Fibroblast of the conjunctiva (primary cell): ENCODE measurements around the gene E2F6.

Experiments used
- DNase-seq: peaks from one replicate; pipeline ENCODE4 v3.0.0-alpha.2; 2010; ENCODE audit warnings: low read depth

E2F6 gene

DNA sequence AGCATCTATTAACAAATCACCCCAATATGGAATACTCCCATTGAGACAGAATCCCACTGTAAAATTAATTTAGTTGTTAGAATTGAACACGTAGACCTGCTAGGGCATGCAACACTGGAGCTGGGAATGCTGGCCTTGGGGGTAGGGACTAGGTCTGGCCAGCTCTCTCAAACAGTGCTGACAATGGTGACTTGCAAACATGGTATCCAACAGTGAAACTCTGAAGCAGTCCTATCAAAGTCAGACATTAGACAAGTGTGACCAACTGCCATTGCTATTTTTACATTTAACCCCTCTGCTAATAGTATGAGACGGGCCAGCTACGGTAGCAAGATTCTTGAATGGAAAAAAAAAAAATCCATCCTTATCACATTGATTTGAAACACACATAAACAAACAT lies 7.2 kb downstream of the E2F6 start:
- no peak for DNase-seq

DNA sequence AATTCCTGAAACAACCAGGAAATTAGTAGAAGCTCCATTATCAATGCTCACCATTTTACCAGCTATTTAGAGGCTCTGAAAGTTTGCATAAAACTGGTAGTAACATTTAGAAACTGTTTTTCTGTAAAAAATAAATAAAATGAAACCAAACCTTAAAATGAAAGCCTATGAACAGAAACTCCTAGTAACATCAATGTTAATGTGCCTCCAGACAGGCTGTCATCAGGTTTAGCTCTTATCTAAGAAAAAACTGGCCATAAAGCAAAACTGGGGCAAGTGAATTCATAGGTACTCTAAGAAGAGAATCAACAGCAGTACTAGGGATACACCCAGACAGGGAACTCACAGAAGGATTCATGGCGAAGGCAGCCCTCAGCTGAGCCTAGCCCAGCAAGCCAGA lies 8.0 kb downstream of the E2F6 start:
- DNase-seq, result no peak

DNA sequence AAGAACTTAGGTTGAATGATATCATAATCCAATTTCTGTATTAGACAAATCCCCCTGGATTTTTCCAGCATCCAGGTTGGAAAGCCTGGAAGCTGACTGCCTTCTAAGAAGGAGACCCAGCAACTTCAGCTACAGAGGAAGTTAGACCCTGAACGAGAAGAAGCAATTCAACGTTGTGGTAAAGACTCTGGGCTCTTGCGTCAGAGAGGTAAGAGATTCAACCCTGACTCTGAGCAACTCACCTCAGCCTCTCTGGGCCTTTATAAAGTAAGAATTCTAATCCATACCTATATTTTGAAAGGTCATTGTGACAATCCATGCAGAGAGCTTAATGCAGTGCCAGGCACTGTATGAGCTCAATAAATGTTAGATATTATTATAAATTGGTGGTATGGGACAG lies 9.7 kb downstream of the E2F6 start:
- DNase-seq, result no peak

DNA sequence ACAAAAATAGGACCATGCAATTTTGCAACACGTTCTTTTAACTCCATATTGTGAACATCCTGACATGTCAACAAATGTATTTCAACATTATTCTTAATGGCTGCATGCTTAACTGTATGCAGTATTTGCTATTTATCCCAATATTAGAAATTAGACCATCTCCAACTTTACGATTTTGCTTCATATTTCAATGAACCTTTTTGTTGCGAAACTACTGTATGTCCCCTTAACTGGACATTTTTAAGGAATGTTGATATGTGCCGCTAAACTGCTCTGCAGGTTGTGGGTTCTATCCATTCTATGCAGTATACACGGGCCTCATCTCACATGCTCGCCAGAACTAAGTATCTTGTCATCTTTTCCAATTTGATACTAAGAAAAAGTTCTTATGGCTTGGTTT lies 11.1 kb downstream of the E2F6 start:
- no peak for DNase-seq

DNA sequence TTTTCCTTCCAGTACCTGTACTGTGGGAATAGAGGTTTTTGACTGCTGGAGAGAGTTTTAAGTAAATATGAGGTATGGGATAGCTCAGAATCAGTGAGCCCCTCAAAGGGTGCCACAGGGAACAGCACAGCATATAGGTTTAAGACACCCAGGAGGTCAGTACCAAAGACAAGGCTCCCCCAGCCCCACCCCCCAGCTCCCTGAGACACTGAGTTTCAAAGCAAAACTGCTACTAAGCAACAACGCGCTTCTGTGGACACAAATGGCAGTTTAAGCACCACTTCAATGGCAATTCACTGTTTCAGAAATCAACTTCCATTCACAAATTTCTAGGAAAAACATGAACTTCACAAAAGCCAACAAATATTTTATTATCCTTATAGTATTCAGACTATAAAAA lies 15.2 kb downstream of the E2F6 start:
- DNase-seq, result no peak

DNA sequence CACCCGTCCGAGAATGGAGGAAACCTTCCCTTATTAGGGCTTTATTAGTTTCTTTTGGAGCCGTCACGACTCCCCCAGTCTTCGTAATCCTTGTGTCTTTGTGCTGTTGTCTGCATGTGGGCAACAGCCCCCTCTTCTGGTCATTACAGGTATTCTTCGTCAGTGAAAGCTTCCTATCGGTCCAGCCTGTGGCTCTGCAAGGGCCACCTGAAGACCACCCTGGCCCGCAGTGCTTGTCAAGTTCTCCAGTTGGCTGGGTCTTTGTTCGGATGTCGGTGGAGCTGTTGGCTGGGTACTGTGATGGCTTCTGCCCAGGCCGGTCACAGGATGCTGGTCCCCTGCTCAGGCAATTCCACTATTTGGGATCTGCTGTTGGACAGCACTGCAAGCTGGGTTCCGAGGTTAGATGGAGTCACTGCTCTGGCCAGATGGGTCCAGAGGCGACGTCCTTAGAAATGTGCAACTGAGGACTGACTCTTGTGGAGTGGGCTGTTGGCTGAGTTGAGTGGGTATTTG lies 19.2 kb downstream of the E2F6 start:
- peak; percentile 55 for DNase-seq

DNA sequence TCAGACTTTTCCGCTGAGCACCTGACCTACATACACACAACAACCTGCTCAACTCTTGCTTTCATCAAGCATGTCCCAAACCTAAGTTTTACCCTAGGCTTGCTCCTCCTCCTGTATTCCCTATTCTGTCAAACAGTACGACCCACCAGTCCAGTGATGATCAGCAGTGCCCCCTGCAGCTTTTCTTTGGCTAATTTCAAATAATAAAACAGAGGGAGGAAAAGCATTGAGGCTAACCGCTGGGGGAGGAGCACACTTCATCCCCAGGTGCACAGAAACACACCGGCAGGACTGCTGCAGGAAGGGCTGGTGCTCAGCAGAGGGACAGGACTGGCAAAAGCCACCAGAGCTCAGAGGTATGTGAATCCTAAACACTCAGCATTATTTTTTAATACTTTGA lies 21.2 kb downstream of the E2F6 start:
- DNase-seq, result no peak

DNA sequence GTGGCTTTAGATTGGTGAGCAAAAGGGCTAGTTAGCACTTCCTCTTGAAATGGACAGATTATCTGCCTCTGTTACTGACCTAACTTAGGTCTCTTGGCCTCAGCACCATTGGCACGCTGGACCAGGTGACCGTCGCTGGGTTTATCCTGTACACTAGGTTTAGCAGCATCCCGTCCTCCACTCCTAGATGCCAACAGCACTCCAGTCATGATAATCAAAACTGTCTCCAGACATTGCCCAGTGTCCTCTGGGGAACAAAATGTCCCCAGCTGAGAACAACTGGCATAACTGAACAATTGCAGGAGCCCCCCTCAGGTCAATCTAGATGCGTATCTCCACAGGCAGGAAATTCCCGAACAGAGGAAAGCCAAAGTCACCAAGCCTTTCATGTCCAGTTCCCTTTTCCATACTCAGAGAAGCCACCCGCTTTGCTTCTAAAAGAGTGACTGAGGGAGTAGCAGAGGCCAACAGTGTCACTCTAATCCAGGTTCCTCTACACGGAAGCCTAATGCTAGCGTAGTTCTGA lies 27.3 kb downstream of the E2F6 start:
- DNase-seq, result no peak

DNA sequence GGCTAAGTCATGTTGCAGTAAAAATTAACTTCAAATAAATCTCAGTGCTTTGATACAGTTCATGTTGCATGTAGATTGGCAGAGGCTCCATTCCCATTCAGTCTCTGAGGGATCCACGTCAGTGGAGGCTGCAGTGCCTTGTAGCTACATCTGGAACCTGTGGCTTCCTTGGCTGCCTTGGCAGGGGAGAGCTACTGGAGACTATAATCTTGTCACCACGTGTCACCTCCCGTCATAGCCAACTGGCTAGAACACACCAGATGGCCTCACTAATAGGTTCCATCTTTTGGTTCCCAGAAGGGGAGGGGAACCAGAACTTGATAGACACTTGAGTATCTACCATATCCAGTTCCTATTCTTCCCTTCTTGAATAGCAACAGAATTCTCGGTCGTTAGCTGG lies 28.4 kb downstream of the E2F6 start:
- no peak for DNase-seq

DNA sequence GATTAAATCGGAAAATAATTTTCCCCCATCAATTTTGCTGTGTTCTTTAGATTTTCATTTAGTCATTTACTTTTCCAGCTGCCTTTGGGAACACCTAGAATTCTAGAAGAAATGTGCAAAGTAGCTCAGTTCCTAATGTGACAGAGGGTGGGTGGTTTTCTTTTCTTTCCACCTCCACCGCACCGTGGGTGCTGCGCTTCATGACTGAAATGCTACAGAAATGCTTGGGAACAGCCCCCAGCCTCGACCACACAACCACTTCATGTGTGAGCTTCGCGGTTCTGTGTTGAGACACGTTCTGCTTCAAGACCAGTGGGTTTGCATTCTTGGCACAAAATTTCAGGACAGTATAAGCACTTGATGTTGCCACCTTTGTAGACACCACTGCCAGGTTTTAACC lies 30.9 kb downstream of the E2F6 start:
- no peak for DNase-seq

DNA sequence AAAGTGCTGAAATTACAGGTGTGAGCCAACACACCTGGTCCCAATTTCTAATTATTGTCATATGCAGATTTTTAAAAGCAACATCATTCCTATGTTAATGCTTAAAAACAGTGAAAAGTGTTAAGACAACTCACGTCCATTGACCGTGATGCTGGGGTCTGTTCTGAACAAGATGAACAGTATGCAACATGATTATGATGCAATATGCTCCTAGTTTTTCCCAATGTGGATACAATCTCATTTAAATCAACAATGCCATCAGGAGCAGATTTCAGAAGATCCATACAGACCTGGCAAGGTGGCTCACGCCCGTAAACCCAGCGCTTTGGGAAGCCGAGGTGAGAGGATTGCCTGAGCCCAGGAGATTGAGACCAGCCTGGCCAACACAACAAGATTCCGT lies 31.5 kb downstream of the E2F6 start:
- no peak for DNase-seq

DNA sequence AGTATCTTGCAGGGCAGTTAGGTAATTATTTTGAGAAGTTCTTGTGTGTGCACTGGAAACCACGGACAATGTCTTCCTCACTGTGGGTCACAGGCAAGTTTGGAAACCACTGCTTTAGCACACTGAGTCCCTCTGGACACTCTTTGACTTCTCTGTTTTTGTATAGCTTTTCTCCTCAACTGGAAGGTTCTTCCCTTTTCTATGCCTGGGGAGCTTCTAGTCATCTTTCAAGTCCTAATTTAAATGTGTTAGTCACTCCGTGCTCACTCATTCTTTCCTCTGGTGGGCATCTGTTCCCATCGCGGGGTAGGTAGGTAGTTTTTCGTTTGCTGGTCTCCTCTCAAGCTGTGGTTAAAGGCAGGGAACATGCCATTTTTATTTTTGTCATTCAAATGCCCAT lies 32.1 kb downstream of the E2F6 start:
- no peak for DNase-seq

DNA sequence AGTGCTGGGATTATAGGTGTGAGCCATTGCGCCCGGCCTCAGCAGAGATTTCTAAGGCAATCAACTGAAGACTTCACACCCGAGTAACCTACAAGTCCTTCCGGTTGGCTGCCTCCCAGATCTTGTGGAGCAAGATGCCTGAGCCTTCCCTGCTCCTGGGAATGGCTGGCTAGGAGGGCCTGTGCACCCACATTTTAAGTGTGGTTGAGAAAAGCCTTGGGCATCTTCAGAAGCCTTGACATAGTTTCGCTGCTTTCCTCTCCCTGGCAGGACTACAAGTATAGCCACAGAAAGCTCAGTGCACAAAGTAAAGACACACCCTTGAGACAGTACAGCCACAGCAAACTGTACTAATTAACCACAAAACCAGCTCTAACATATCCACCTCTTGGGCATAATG lies 35.2 kb downstream of the E2F6 start:
- DNase-seq, result no peak

DNA sequence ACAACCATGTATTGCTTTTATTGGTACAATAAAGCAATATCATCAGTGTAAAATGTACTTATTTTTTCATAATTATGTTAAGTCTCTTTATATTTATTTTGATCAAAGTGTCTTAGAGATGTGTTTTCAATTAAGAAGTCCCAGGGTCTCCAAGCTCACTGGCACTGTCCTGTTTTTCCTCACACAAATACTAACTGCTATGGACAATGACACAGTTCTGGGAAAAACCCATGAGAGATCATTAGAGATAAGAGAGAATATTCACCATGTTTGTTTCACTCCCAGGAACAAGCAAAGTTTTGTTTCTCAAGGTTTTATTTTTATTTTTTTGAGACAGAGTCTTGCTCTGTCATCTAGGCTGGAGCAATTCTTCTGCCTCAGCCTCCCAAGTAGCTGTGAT lies 38.7 kb downstream of the E2F6 start:
- DNase-seq, result no peak

DNA sequence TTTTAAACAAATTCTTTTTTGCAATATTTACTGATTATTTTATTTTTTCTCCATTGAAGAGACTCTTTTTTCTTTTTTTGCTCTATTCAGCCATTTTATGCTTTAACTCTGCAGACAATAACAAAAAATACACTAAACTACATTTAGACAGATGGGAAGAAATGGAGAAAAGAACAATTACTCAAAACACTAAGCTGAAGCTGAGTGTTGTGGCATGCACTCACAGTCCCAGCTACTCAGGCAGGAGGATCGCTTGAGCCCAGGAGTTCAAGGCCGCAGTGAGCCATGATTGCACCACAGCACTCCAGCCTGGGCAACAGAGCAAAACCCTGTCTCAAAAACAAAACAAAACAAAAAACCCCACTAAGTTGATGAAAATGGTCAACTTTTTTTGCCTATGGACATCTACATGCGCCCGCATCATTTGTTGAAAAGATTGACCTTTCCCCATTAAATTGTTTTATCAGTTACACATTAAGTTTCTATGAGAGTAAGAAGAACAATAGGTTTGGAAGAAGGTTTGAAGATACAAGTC lies 43.0 kb downstream of the E2F6 start:
- no peak for DNase-seq

DNA sequence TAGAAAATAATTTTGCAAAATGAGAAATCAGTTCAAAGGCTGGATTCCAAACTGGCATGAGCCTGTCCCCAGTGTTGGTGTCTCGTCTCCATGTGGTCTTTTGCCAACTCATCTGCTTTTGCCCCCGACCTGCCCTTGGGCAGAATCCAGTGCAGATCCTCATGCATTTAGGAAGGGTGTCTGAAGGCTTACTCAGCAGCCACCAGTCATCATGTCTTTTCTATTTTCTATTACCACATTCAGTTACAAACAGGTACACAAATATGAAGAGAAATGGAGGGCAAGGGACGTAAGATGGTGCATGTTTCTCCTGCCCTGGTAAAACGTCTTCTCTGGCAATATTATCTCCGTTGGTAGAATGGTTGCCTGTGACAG lies 43.5 kb downstream of the E2F6 start:
- DNase-seq, result no peak

DNA sequence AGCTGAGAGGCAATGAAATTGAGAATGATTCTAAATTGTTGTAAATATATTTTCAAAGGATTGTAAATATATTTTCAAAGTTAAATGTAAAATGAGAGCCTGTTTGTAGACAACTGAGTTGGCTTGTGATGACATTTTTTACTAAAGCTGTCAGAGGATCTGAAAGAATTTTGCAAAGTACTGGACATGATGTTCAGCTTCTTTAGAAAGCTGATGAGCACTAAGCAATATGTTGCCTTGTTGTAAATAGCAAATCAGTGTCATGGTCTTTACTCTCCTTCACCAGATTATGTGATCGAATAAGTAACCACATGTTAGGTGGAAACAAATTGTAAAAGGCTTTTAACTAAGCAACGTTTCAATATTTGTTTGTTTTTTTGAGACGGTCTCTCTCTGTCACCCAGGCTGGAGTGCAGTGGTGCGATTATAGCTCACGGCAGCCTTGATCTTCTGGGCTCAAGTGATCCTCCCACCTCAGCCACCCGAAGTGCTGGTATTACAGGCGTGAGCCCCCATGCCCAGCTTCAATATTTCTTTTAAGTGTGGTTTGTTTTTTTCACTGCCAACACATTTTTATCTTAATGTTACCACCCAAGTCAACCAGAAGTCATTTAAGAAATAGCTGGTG lies 44.0 kb downstream of the E2F6 start:
- DNase-seq, result no peak

DNA sequence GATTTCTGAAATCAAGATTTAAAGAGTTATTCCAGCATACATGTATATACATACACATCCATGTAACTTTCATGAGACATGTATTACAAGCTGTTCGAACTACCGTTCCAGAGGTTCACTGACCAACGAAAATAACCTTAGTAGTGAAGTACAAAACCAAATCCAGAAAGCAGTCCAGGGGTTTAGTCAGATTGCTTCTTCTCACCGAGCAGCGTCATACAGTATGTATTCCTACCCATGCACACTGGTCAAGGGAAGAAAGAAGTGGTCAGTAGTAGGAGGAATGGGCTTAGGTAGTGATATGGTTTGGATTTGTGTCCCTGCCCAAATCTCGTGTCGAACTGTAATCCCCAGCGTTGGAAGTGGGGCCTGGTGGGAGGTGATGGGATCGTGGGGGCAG lies 45.3 kb downstream of the E2F6 start:
- DNase-seq, result no peak

DNA sequence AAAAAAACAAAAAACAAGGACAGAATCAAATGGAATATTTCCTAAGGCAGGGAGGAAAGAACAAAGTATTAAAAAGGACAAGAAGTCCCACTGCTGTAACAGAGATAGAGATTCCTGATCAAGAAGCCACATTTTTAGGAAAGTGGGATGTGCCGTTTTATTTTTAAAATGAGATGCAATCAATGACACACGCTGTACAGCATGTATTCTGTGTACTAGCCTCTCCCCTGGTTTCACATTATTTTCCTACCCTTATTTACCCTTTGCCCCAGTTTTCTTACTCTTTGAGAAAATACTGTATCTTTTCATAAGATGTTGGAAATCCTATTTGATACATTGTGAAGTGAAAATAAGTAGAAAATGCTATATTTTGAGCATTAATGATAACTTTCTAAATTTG lies 45.8 kb downstream of the E2F6 start:
- DNase-seq, result no peak

DNA sequence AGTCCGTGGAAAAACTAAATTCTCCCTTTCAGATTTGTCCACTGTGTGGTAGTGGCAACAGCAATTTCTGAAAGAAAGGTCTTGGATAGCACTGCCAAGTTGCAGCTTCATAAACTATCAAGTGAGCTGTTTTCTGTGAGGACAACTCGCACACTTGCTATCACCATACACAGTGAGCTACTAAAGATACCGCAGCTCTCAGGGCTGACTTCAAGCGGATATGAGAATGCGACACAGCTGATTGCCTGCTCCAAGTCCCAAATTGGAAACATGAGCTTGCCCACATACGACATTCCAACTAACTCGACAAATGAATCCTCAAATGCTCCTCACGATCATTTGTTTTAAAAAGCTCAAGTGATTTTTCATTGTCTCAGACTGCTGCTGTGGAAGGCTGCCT lies 46.2 kb downstream of the E2F6 start:
- no peak for DNase-seq

DNA sequence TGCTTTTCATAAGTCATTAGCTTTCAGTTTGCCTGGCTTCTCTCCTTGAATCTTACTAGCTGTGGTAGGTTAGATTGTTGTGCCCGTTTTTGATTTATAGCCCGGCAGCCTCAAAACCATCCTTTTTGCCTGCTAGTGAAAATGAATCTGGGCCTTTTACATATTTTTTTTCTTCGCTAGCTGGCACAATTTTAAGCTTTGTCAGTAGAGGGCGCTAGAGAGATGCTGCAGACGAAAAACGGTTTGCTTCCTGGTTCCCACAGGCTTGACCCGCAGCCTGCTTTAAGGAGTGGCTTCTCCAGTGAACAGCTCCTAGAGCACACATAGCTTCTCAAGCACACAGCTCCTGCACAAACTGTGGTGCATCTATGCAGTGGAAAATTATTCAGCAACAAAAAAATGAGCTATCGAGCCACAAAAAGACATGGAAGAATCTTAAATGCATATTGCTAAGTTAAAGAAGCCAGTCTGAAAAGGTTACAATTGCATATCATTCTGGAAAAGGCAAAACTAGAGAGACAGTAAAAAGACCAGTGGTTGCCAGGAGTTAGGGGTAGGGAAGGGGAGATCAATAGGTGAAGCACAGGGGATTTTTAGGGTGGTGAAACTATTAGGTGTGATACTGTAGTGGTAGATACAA lies 47.9 kb downstream of the E2F6 start:
- DNase-seq, result no peak

DNA sequence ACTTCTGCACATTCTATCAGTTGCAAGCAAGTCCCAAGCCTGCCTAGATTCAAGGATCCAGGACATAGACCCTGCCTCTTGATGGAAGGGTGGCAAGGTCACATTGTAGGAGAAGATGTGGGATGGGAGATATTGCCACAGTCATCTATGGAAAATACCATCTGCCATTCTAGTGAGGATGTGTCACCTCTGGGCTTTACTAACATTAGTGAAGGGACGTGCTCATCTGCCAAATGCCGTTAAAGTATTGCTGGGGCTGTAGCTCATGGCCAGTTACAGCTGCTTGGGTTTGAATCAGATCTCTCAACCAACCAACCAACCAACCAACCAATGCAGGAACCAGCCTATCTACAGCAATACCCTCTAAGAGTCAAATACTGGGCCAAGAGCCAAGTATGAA lies 49.0 kb downstream of the E2F6 start:
- no peak for DNase-seq

DNA sequence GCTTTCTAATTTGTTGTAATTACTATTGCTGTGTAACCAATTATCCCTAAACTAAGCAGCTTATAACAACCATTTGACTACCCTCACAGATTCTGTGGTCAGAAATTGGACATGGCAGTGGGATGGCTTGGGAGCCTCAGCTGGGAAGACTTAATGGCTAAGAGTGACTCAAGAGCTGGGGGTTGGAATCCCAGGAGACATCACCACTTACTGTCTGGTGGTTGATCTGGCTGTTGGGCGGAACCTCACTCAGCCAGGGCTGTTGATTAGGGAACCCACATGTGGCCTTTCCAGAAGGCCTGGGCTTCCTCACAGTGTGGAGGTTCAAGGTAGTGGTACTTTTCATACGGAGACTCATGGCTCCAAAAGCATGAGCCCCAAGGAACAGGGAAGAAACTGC lies 49.8 kb downstream of the E2F6 start:
- DNase-seq, result no peak
